Transverse colon (tissue), 4 donors: ENCODE measurements around the gene PDE1C. TPM values are rescaled to one million over a fixed set of nuclear protein-coding genes. Genes with fewer than 3 reads are reported as not detected.

Source experiments
- DNase-seq: peaks from one replicate; pipeline ENCODE4 v3.0.0-alpha.2; 2019
- H3K27ac ChIP-seq, 4 donors: fragments of 200-600 bp; sonication (generic); 2 replicates each; pipeline ENCODE4 v1.5.1; 2016 to 2018; ENCODE audit warnings: inconsistent platforms in 4 of 4
- H3K27me3 ChIP-seq: fragments of 200-600 bp; sonication (generic); 2 replicates; pipeline ENCODE4 v1.5.1; 2017; ENCODE audit warnings: inconsistent platforms
- H3K36me3 ChIP-seq, 4 donors: fragments of 200-600 bp; sonication (generic); 2 replicates each; pipeline ENCODE4 v1.5.1; 2017 to 2019; ENCODE audit warnings: inconsistent platforms in 4 of 4
- H3K4me1 ChIP-seq, 4 donors: fragments of 200-600 bp; sonication (generic); 2 replicates each; pipeline ENCODE4 v1.5.1; 2017 to 2020; ENCODE audit warnings: inconsistent platforms in 4 of 4
- H3K4me3 ChIP-seq, 4 donors: fragments of 200-600 bp; sonication (generic); 1 replicate in 1 of 4; 2 replicates in 3 of 4; pipeline versions ENCODE4 v1.5.1 to v1.6.1; 2017 to 2019; ENCODE audit warnings: inconsistent platforms in 4 of 4
- H3K9me3 ChIP-seq, 2 donors: fragments of 200-600 bp; sonication (generic); 2 replicates each; pipeline ENCODE4 v1.5.1; 2017 to 2019; ENCODE audit warnings: inconsistent platforms in 2 of 2
- EP300 ChIP-seq: sonication (generic); formaldehyde crosslinking; IDR thresholded peaks from one replicate; pipeline ENCODE4 v1.6.1; 2017; ENCODE audit warnings: antibody characterized with exemption, low read depth
- POLR2A ChIP-seq: fragments of 450-650 bp; IDR thresholded peaks from one replicate; pipeline ENCODE4 v1.6.1; 2016; ENCODE audit warnings: antibody characterized with exemption, mild to moderate bottlenecking, moderate library complexity
- POLR2AphosphoS5 ChIP-seq, 3 donors: sonication (generic); formaldehyde crosslinking; IDR thresholded peaks; one replicate each; pipeline ENCODE4 v1.6.1; 2016; ENCODE audit warnings: antibody characterized with exemption in 3 of 3
- WGBS, 2 donors: methylation state at CpG; one replicate each; pipeline ENCODE4 v1.1.5; 2018; ENCODE audit warnings: low coverage in 1 of 2; 5-methylcytosine and 5-hydroxymethylcytosine counted together
- in situ Hi-C, 4 donors: fragments of 200-750 bp; cut with MboI; loops; one replicate each; pipeline versions ENCODE4 v1.15.0 to v1.15.1; 2017; ENCODE audit warnings: low sequenced_read_pairs in 3 of 4, low pct_ligation_motif_present in 1 of 4, low pct_unique_long_range_greater_than_20kb in 1 of 4
- intact Hi-C: fragments of 100-400 bp; cut with DNase I; formaldehyde crosslinking; loops from one replicate; pipeline ENCODE4 v1.15.1; 2023; ENCODE audit warnings: low total_unique reads
- total RNA-seq, 4 donors: library from RNA; depleted of rRNA; stranded (reverse); fragments of >200 nt; gene quantifications; one replicate each; pipeline ENCODE4 v1.1.0, GENCODE V29; 2016
- TF ChIP-seq, protein P1 (sequence below), 5 experiments: fragments of 200-600 bp in 3 of 5; fragments of 450-650 bp in 2 of 5; sonication (generic) in 3 of 5; IDR thresholded peaks; 1 replicate in 2 of 5; 2 replicates in 3 of 5; pipeline ENCODE4 v1.5.1; 2016 to 2017; ENCODE audit warnings: antibody characterized with exemption in 5 of 5, inconsistent platforms in 3 of 5, mild to moderate bottlenecking in 2 of 5, moderate library complexity in 1 of 5

PDE1C gene
- total RNA-seq, 4 donors from 2014 or later: 1.5 to 8.4 (median 2.9) TPM

- DNase-seq: no peak
- in situ Hi-C loops: no loop called here
These were observed 188.0 kb downstream of the PDE1C start for GRCh38 chr7:31882187-31882586.

DNA sequence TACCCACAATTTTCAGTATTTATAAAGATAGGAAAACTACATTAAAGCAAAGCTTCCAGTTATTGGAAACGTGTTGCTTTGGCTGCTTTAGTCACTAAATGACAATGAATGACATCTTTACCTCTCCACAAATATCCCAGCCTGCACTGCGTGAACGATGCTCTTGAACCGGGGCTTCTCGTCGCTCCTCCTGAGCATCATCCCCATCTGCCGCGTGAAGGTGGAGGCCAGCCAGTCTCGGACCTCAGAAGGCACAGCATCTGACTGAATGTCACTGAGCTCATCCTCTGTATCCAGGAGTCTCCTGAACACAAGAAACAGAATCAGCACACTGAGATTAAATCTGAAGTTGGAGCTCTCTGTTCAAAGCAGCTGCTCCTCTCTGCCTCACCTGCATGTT is 191.3 kb downstream of the PDE1C start:
- Histone ChIP-seq H3K4me3 (no peak overlapping the region), H3K36me3 (no peaks in the 10 kb centered on the region), H3K4me1 (peaks cover 0 to 16% (median 0%) of the 10 kb centered on the region in 4 donors), H3K27me3 (no peaks in the 10 kb centered on the region), H3K27ac (no peak overlapping the region), H3K9me3 (no peaks in the 10 kb centered on the region)
- intact Hi-C loops: no loop called here
- 88 to 89% methylated on average over 8 to 9 of the region's 9 CpGs for WGBS, 2 donors
- TF ChIP-seq POLR2AphosphoS5 (IDR thresholded peaks at IDR 0.05) (no peak), EP300 (no peak), POLR2A (no peak)
- TF ChIP-seq, protein P1, sequence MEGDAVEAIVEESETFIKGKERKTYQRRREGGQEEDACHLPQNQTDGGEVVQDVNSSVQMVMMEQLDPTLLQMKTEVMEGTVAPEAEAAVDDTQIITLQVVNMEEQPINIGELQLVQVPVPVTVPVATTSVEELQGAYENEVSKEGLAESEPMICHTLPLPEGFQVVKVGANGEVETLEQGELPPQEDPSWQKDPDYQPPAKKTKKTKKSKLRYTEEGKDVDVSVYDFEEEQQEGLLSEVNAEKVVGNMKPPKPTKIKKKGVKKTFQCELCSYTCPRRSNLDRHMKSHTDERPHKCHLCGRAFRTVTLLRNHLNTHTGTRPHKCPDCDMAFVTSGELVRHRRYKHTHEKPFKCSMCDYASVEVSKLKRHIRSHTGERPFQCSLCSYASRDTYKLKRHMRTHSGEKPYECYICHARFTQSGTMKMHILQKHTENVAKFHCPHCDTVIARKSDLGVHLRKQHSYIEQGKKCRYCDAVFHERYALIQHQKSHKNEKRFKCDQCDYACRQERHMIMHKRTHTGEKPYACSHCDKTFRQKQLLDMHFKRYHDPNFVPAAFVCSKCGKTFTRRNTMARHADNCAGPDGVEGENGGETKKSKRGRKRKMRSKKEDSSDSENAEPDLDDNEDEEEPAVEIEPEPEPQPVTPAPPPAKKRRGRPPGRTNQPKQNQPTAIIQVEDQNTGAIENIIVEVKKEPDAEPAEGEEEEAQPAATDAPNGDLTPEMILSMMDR (IDR thresholded peaks at IDR 0.05): no peak
- no peak for DNase-seq
- in situ Hi-C loops: no loop called here

More at GRCh38 chr7:31882187-31882586, 188.0 kb downstream of the PDE1C start:
- H3K4me1 ChIP-seq: peaks cover 0 to 12% (median 0%) of the 10 kb centered on the region in 4 donors
- no peaks in the 10 kb centered on the region for H3K27me3 ChIP-seq
- H3K9me3 ChIP-seq: no peaks in the 10 kb centered on the region
- no peak overlapping the region for H3K4me3 ChIP-seq
- intact Hi-C loops: no loop called here
- no peaks in the 10 kb centered on the region for H3K36me3 ChIP-seq
- WGBS, 2 donors: 55 to 58% methylated on average over 4 of the region's 4 CpGs
- H3K27ac ChIP-seq: no peak overlapping the region
- TF ChIP-seq POLR2AphosphoS5 (IDR thresholded peaks at IDR 0.05) (no peak), EP300 (no peak), POLR2A (no peak)
- TF ChIP-seq, protein P1 (IDR thresholded peaks at IDR 0.05): no peak

DNA sequence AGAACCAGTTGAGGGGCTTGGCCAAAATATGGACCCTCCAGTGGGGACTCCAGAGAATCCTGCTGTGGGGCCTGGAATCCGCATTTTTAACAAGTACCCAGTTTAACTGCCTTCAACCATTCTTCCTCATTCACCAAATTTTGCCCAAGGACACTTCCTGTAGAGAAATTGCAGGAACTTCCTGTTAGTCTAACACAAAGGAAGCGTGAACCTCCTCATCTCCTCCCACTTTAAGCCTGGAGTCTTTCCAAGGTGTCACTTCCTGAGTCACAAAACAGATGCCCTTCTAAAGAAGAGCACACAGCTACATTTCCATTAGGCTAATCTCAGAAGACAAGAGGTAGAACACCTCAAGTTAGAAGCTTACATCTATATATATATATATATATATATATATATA is 194.8 kb downstream of the PDE1C start:
- no peaks in the 10 kb centered on the region for H3K27me3 ChIP-seq
- H3K4me1 ChIP-seq: peaks cover 0 to 4% (median 0%) of the 10 kb centered on the region in 4 donors
- DNase-seq: no peak
- in situ Hi-C loops: no loop called here
- no peaks in the 10 kb centered on the region for H3K9me3 ChIP-seq
- no peaks in the 10 kb centered on the region for H3K36me3 ChIP-seq
- intact Hi-C loops: no loop called here
- WGBS, 2 donors: 33 to 60% methylated on average over 1 to 2 of the region's 2 CpGs
- H3K4me3 ChIP-seq: no peak overlapping the region
- no peak overlapping the region for H3K27ac ChIP-seq
- no peak for TF ChIP-seq EP300
- TF ChIP-seq POLR2AphosphoS5 (IDR thresholded peaks at IDR 0.05): no peak
- TF ChIP-seq, protein P1 (IDR thresholded peaks at IDR 0.05): no peak
- TF ChIP-seq POLR2A: no peak

DNA sequence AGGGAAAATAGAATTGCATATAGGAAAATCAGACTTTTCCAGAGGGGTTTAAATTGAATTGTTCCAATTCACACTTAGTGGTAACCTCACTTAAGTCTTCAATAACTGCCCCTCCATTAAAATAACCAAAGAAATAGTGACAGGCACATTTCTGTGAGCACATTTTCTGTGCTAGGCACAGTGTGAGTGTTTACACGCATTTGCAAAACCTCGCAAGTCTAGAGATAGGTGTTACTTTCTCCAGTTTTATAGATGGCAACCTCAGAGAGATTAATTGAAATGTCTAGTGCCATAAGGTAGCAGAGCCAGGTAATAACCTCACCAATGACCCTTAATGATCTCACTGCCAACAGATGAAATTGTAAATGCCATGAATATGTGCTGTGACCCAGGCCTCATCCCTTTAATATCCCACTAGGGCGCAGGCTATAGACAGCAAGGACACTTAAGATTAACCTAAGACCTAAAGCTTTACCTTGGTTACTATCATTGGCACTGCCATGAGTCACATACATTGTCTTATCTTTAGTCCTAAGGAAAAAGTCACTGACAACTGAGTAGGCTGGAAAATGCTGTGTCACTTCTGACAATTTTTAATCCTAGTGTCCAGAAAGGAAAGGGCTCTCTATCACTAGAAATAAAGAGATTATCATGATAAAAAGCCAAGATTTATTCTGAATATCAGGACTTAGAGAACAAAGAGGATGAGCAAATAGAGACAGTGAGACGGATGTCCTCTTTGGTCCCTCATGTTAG is 195.4 kb downstream of the PDE1C start:
- in situ Hi-C loops: no loop called here

More for the DNA sequence above, 195.4 kb downstream of the PDE1C start:
- peaks cover 0 to 4% (median 0%) of the 10 kb centered on the region in 4 donors for H3K4me1 ChIP-seq
- WGBS, 2 donors: 81 to 94% methylated on average over 4 of the region's 4 CpGs
- DNase-seq: no peak
- no peaks in the 10 kb centered on the region for H3K27me3 ChIP-seq
- H3K36me3 ChIP-seq: no peaks in the 10 kb centered on the region
- no peak overlapping the region for H3K27ac ChIP-seq
- H3K4me3 ChIP-seq: no peak overlapping the region
- intact Hi-C loops: no loop called here
- TF ChIP-seq POLR2AphosphoS5 (IDR thresholded peaks at IDR 0.05): no peak
- TF ChIP-seq EP300: no peak
- TF ChIP-seq POLR2A: no peak
- TF ChIP-seq, protein P1 (IDR thresholded peaks at IDR 0.05): no peak
- H3K9me3 ChIP-seq: no peaks in the 10 kb centered on the region
